ENCODE results near the gene RBM18. TPM values are rescaled to one million over a fixed set of nuclear protein-coding genes. Genes with fewer than 3 reads are reported as not detected.

RBM18 gene
- total RNA-seq, 2 donors from 2014 or later: 19.2 to 23.2 TPM

DNA sequence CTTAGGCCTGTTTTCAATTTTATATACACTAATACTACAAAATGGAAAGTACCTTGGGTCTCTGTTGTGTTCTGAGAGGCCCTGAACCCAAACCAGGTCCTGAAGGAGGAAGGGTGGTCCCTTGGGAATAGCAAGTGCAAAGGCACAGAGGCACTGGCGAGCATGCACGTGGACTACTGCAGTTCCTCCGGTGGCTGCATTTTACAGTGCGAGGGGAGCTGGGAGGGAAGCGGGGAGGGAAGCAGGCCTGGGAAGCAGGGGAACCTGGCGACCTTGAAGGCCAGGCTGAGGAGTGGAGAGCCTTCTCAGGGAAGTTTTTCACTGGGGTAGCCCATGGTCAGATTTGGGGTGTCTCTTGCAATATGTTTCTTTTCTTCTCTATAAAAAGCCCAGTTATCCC lies 71.0 kb downstream of the RBM18 start:
- H3K4me1 ChIP-seq: no peaks in the 10 kb centered on the region
- TF ChIP-seq, protein P1, sequence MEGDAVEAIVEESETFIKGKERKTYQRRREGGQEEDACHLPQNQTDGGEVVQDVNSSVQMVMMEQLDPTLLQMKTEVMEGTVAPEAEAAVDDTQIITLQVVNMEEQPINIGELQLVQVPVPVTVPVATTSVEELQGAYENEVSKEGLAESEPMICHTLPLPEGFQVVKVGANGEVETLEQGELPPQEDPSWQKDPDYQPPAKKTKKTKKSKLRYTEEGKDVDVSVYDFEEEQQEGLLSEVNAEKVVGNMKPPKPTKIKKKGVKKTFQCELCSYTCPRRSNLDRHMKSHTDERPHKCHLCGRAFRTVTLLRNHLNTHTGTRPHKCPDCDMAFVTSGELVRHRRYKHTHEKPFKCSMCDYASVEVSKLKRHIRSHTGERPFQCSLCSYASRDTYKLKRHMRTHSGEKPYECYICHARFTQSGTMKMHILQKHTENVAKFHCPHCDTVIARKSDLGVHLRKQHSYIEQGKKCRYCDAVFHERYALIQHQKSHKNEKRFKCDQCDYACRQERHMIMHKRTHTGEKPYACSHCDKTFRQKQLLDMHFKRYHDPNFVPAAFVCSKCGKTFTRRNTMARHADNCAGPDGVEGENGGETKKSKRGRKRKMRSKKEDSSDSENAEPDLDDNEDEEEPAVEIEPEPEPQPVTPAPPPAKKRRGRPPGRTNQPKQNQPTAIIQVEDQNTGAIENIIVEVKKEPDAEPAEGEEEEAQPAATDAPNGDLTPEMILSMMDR (IDR thresholded peaks at IDR 0.05): no peak
- no peak overlapping the region for H3K27ac ChIP-seq
- no peaks in the 10 kb centered on the region for H3K36me3 ChIP-seq
- H3K4me3 ChIP-seq: no peak overlapping the region
- DNase-seq (ENCODE audit: low spot score): no peak
- no peaks in the 10 kb centered on the region for H3K27me3 ChIP-seq
- H3K9me3 ChIP-seq: no peaks in the 10 kb centered on the region

DNA sequence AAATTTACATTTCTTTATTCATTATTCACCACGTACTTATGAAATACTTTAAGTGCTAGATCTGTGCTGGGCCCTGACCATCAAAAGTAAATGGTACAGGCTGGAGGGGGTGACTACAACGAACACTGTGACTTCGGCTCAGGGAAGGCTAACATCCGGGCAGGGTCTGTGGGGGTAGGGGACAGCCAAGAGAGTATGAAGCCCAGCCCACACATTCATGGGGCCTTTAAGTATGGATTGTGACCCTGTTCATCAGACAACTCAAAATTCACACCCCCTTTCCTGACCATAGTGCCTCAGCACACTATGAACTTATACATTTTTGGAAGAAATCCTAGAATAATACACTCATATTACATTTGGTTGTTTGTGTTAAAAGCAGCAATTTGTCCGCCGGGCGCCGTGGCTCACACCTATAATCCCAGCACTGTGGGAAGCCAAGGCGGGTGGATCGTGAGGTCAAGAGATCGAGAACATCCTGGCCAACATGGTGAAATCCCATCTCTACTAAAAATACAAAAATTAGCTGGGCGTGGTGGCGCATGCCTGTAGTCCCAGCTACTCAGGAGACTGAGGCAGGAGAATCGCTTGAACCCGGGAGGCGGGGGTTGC lies 71.6 kb downstream of the RBM18 start:
- Histone ChIP-seq H3K9me3 (no peaks in the 10 kb centered on the region), H3K27ac (no peak overlapping the region), H3K4me1 (no peaks in the 10 kb centered on the region), H3K36me3 (no peaks in the 10 kb centered on the region), H3K27me3 (no peaks in the 10 kb centered on the region), H3K4me3 (no peak overlapping the region)
- TF ChIP-seq, protein P1 (IDR thresholded peaks at IDR 0.05): no peak
- DNase-seq (ENCODE audit: low spot score): no peak

DNA sequence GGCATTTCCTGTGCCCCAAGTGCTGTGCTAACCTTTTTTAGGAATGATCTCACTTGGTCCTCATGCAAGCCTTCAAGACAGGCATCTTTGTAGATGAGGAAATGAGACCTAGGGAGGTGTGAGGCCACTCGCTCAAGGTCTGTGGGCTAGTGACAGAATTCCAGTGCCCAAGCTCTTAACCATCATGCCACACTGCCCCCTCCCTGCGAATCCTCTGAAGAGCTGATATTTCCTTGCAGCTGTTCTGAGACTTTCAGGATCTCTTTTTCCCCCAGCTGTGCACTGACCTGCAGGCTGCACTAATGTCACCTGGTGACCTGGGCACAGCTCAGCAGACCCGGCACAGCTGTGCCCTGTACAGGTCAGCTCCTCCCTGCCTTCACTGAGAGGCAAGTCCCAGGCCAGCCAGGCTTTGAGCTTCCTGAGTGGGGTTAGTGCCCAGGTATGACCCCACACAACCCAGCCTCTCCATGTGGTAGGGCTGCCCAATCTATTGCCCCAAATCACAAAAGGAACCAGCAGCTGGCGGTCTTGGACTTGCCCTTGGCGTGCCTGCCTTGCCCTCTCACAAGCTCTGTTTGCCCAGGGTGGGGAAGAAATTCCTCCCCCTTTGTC lies 72.3 kb downstream of the RBM18 start:
- Histone ChIP-seq H3K9me3 (no peaks in the 10 kb centered on the region), H3K4me1 (no peaks in the 10 kb centered on the region), H3K4me3 (no peak overlapping the region), H3K27me3 (no peaks in the 10 kb centered on the region), H3K36me3 (no peaks in the 10 kb centered on the region), H3K27ac (no peak overlapping the region)
- no peak for DNase-seq (ENCODE audit: low spot score)
- TF ChIP-seq, protein P1 (IDR thresholded peaks at IDR 0.05): no peak

DNA sequence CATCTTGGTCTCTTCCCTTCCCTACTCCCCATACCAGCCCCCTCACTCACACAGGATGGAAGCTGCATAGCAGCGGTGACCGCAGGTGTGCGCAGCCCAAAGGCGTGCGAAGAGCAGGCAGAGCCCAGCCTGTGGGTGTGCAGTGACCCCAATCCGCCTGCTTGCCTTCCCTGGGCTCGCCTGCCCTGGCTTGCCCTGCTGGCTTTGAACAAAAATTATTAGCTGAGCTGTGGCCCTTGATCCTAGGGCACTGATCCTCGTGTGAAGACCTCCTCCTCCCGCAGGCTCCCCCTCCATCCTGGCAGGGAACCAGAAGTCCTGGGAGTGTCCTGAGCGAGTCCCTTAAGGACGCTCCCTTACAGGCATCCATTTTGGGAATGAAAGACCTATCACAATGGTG lies 73.1 kb downstream of the RBM18 start:
- no peak overlapping the region for H3K4me3 ChIP-seq
- H3K9me3 ChIP-seq: no peaks in the 10 kb centered on the region
- no peaks in the 10 kb centered on the region for H3K36me3 ChIP-seq
- TF ChIP-seq, protein P1 (IDR thresholded peaks at IDR 0.05): no peak
- no peak overlapping the region for H3K27ac ChIP-seq
- no peaks in the 10 kb centered on the region for H3K27me3 ChIP-seq
- H3K4me1 ChIP-seq: no peaks in the 10 kb centered on the region
- DNase-seq (ENCODE audit: low spot score): no peak

DNA sequence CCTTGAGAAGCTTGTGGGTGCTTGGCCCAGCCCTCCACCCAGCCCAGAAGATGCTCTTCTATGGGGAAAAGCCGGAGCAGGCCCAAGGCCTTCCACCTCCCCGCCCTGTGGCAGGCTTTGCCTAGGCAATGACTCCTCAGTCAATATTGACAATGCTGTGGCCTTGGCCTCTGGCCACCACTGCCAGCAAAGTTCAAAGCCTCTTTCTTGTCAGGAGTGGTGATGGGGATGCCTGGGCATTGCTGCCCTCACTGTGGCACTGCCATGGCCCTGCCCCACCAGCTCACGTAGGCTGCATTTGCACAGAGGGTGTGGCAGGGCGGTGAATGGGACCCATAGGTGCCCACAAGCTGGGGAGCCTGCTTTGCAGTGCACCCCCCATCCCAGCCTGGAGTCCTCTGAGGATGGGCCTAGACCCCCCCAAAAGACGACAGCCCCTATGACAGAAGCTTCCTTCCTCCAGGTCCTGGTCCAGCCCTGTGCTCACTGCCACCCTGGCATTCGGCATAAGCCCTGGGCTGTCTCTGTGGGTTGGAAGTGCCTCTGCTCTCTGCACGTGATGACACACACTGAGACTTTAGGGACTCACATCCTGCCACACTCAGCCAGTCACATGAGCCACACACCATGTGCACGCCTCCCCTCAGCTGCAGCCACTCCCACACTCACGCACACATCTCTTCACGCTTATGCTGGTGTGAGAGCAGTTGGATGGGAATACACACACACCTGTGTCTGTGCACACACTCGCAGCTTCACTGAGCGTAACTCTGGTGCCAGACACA lies 73.9 kb downstream of the RBM18 start:
- H3K27ac ChIP-seq: no peak overlapping the region
- DNase-seq (ENCODE audit: low spot score): no peak
- no peaks in the 10 kb centered on the region for H3K36me3 ChIP-seq
- TF ChIP-seq, protein P1 (IDR thresholded peaks at IDR 0.05): no peak
- H3K4me3 ChIP-seq: no peak overlapping the region
- no peaks in the 10 kb centered on the region for H3K4me1 ChIP-seq
- no peaks in the 10 kb centered on the region for H3K27me3 ChIP-seq
- H3K9me3 ChIP-seq: no peaks in the 10 kb centered on the region
